ENCODE measurements around the gene MBLAC1. TPM values are rescaled to one million over a fixed set of nuclear protein-coding genes. Genes with fewer than 3 reads are reported as not detected.

The MBLAC1 gene
- total RNA-seq, 4 donors from 2014 or later: 4.4 to 5.6 TPM; not detected in 2

GRCh38 chr7:100119072-100119969 is 7.4 kb upstream of the MBLAC1 start, which contains the start of the genes CNPY4 and TAF6:
TSS of gene CNPY4 (plus strand) at chr7:100119634. CDS start at chr7:100119745, 111 bp downstream.
TSS of gene TAF6 (minus strand) at chr7:100119358. CDS start at chr7:100114209, 5,149 bp downstream.
- H3K4me1 ChIP-seq: peaks cover 6 to 24% (median 21%) of the 10 kb centered on the region in 4 donors
- H3K9me3 ChIP-seq: no peaks in the 10 kb centered on the region
- H3K27me3 ChIP-seq: no peaks in the 10 kb centered on the region
- peak; percentile 48 to 66 (median 50) for TF ChIP-seq POLR2AphosphoS5 (IDR thresholded peaks at IDR 0.05)
- TF ChIP-seq POLR2A (IDR thresholded peaks at IDR 0.05): peak; percentile 56
- TF ChIP-seq EP300 (IDR thresholded peaks at IDR 0.05; ENCODE audit: low read depth): no peak
- peak in 3 of 5 experiments; percentile 13 to 34 (median 28) for TF ChIP-seq CTCF (IDR thresholded peaks at IDR 0.05)
- intact Hi-C loops (cut with DNase I; ENCODE audit: low total_unique reads): no loop called here
- WGBS, 2 donors (ENCODE audit: low coverage in 1 of 2): 0% methylated on average over 47 of the region's 49 CpGs; no CpG with 5 or more reads in 1 of the 2 donors
- H3K27ac ChIP-seq: peak within 1 kb of the TSS; percentile 88 to 94 (median 90)
- H3K4me3 ChIP-seq: peak within 1 kb of the TSS; percentile 63 to 78 (median 73)
- H3K36me3 ChIP-seq: no peaks in the 10 kb centered on the region
- in situ Hi-C loops (cut with MboI; ENCODE audit: low pct_ligation_motif_present in 1 of 4, low pct_unique_long_range_greater_than_20kb in 1 of 4, low sequenced_read_pairs in 3 of 4): no loop called here
- peak; percentile 96 for DNase-seq

GRCh38 chr7:100119970-100120732 is 6.6 kb upstream of the MBLAC1 start:
- 22 to 80% methylated on average over 3 to 19 of the region's 19 CpGs for WGBS, 2 donors (ENCODE audit: low coverage in 1 of 2)
- Histone ChIP-seq H3K27me3 (no peaks in the 10 kb centered on the region), H3K9me3 (no peaks in the 10 kb centered on the region), H3K27ac (peak overlapping the region; percentile 88 to 94 (median 90)), H3K4me3 (peak overlapping the region; percentile 63 to 78 (median 73)), H3K36me3 (no peaks in the 10 kb centered on the region), H3K4me1 (peaks cover 6 to 32% (median 28%) of the 10 kb centered on the region in 4 donors)
- no peak for TF ChIP-seq POLR2A (IDR thresholded peaks at IDR 0.05)
- no peak for TF ChIP-seq POLR2AphosphoS5 (IDR thresholded peaks at IDR 0.05)
- TF ChIP-seq EP300 (IDR thresholded peaks at IDR 0.05; ENCODE audit: low read depth): no peak
- no peak for TF ChIP-seq CTCF (IDR thresholded peaks at IDR 0.05)
- in situ Hi-C loops (cut with MboI; ENCODE audit: low pct_ligation_motif_present in 1 of 4, low pct_unique_long_range_greater_than_20kb in 1 of 4, low sequenced_read_pairs in 3 of 4) (loop anchor here in 1 of 4 donors (5.0 kb wide), 1 partner anchor 87 kb away; no protein-coding TSS in a partner anchor), intact Hi-C loops (cut with DNase I; ENCODE audit: low total_unique reads) (no loop called here)
- DNase-seq: peak; percentile 68

GRCh38 chr7:100120733-100121036 is 6.1 kb upstream of the MBLAC1 start:
- Histone ChIP-seq H3K27ac (peak overlapping the region; percentile 88 to 94 (median 90)), H3K9me3 (no peaks in the 10 kb centered on the region), H3K36me3 (no peaks in the 10 kb centered on the region), H3K4me1 (peaks cover 6 to 38% (median 34%) of the 10 kb centered on the region in 4 donors), H3K4me3 (peak overlapping the region in 1 of 4 donors; percentile 78), H3K27me3 (no peaks in the 10 kb centered on the region)
- DNase-seq: no peak
- TF ChIP-seq CTCF (IDR thresholded peaks at IDR 0.05) (no peak), EP300 (IDR thresholded peaks at IDR 0.05; ENCODE audit: low read depth) (no peak), POLR2A (IDR thresholded peaks at IDR 0.05) (no peak), POLR2AphosphoS5 (IDR thresholded peaks at IDR 0.05) (no peak)
- WGBS, 2 donors (ENCODE audit: low coverage in 1 of 2): 36 to 75% methylated on average over 1 of the region's 1 CpG
- intact Hi-C loops (cut with DNase I; ENCODE audit: low total_unique reads) (no loop called here), in situ Hi-C loops (cut with MboI; ENCODE audit: low pct_ligation_motif_present in 1 of 4, low pct_unique_long_range_greater_than_20kb in 1 of 4, low sequenced_read_pairs in 3 of 4) (loop anchor here in 1 of 4 donors (5.0 kb wide), 1 partner anchor 87 kb away; no protein-coding TSS in a partner anchor)
